Measurements from ENCODE around the gene PRPF40B.

DNA sequence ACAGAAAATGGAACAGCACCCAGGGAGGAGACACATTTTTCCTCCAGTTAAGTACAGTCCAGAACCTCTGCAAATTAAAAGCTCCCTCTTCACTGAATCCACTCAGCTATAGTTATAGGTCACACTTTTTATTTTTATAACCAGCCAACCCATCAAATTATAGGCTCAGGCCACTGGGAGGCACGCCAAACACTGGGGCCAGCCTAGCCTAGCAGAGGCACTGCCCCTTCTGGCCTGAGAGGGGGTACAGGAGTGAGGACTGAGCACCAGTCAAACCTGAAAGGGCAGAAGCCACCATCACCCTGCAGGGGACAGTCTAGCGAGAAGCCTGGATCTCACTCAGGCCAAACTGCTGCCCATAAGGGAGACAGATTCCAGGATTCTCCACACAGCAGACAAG, 64.6 kb downstream of the PRPF40B start:
- no peak for TF ChIP-seq CTCF (IDR thresholded peaks at IDR 0.05)
- no peak for TF ChIP-seq POLR2AphosphoS5 (IDR thresholded peaks at IDR 0.05)

Data from breast epithelium (tissue), 3 donors.